ENCODE measurements around the gene ARHGAP8. TPM values are rescaled to one million over a fixed set of nuclear protein-coding genes. Genes with fewer than 3 reads are reported as not detected.
"Not testable (repeated sequence)": the region's sequence is repeated elsewhere in the genome, so short reads cannot be mapped to it uniquely, and the experiment has no call there.

The ARHGAP8 gene
- total and polyA plus RNA-seq, 4 donors = 0.69 to 8.5 (median 3.4) TPM

GRCh38 chr22:44903164-44903563, 150.8 kb downstream of the ARHGAP8 start:
- Histone ChIP-seq H3K36me3 (ENCODE audit: control insufficient read depth, insufficient read depth, low read length) (peaks cover 37% of the 10 kb centered on the region), H3K9me3 (ENCODE audit: control insufficient read depth, insufficient read depth, low read length) (peaks cover 15% of the 10 kb centered on the region)
- H3K4me3 ChIP-seq (ENCODE audit: low read depth, low read length); H3K27ac ChIP-seq (ENCODE audit: low read depth, low read length); H3K4me1 ChIP-seq (ENCODE audit: control insufficient read depth, insufficient read depth, low read length); DNase-seq (ENCODE audit: low read depth in 4 of 6, low spot score in 6 of 6); H3K27me3 ChIP-seq (ENCODE audit: control insufficient read depth, insufficient read depth, low read length): not testable (repeated sequence)
- no CpG with 5 or more reads among the region's 2 CpGs for WGBS (ENCODE audit: insufficient coverage)

GRCh38 chr22:44904492-44905152, 152.2 kb downstream of the ARHGAP8 start:
- H3K27me3 ChIP-seq (ENCODE audit: control insufficient read depth, insufficient read depth, low read length); H3K4me1 ChIP-seq (ENCODE audit: control insufficient read depth, insufficient read depth, low read length); H3K4me3 ChIP-seq (ENCODE audit: low read depth, low read length); H3K27ac ChIP-seq (ENCODE audit: low read depth, low read length); DNase-seq (ENCODE audit: low read depth in 4 of 6, low spot score in 6 of 6): not testable (repeated sequence)
- 80% methylated on average over 3 of the region's 5 CpGs for WGBS (ENCODE audit: insufficient coverage)
- peaks cover 45% of the 10 kb centered on the region for H3K36me3 ChIP-seq (ENCODE audit: control insufficient read depth, insufficient read depth, low read length)
- peaks cover 15% of the 10 kb centered on the region for H3K9me3 ChIP-seq (ENCODE audit: control insufficient read depth, insufficient read depth, low read length)

GRCh38 chr22:44906248-44906936, 154.0 kb downstream of the ARHGAP8 start:
- no peaks in the 10 kb centered on the region for H3K27me3 ChIP-seq (ENCODE audit: control insufficient read depth, insufficient read depth, low read length)
- H3K27ac ChIP-seq (ENCODE audit: low read depth, low read length) = no peak overlapping the region
- no peak for DNase-seq (ENCODE audit: low read depth in 4 of 6, low spot score in 6 of 6)
- peaks cover 51% of the 10 kb centered on the region for H3K36me3 ChIP-seq (ENCODE audit: control insufficient read depth, insufficient read depth, low read length)
- peaks cover 7% of the 10 kb centered on the region for H3K9me3 ChIP-seq (ENCODE audit: control insufficient read depth, insufficient read depth, low read length)
- 92% methylated on average over 20 of the region's 21 CpGs for WGBS (ENCODE audit: insufficient coverage)
- H3K4me3 ChIP-seq (ENCODE audit: low read depth, low read length) = no peak overlapping the region
- no peaks in the 10 kb centered on the region for H3K4me1 ChIP-seq (ENCODE audit: control insufficient read depth, insufficient read depth, low read length)

GRCh38 chr22:44906999-44907644, 154.7 kb downstream of the ARHGAP8 start:
- peaks cover 54% of the 10 kb centered on the region for H3K36me3 ChIP-seq (ENCODE audit: control insufficient read depth, insufficient read depth, low read length)
- H3K9me3 ChIP-seq (ENCODE audit: control insufficient read depth, insufficient read depth, low read length) = peaks cover 2% of the 10 kb centered on the region
- no peak overlapping the region for H3K4me3 ChIP-seq (ENCODE audit: low read depth, low read length)
- no peak overlapping the region for H3K27ac ChIP-seq (ENCODE audit: low read depth, low read length)
- H3K27me3 ChIP-seq (ENCODE audit: control insufficient read depth, insufficient read depth, low read length) = no peaks in the 10 kb centered on the region
- DNase-seq (ENCODE audit: low read depth in 4 of 6, low spot score in 6 of 6) = no peak
- 100% methylated on average over 16 of the region's 18 CpGs for WGBS (ENCODE audit: insufficient coverage)
- H3K4me1 ChIP-seq (ENCODE audit: control insufficient read depth, insufficient read depth, low read length) = no peaks in the 10 kb centered on the region

- Histone ChIP-seq H3K4me3 (ENCODE audit: low read depth, low read length) (no peak overlapping the region), H3K27ac (ENCODE audit: low read depth, low read length) (no peak overlapping the region), H3K4me1 (ENCODE audit: control insufficient read depth, insufficient read depth, low read length) (no peaks in the 10 kb centered on the region), H3K36me3 (ENCODE audit: control insufficient read depth, insufficient read depth, low read length) (peaks cover 61% of the 10 kb centered on the region), H3K9me3 (ENCODE audit: control insufficient read depth, insufficient read depth, low read length) (peaks cover 2% of the 10 kb centered on the region), H3K27me3 (ENCODE audit: control insufficient read depth, insufficient read depth, low read length) (no peaks in the 10 kb centered on the region)
- no peak for DNase-seq (ENCODE audit: low read depth in 4 of 6, low spot score in 6 of 6)
- 87% methylated on average over 18 of the region's 21 CpGs for WGBS (ENCODE audit: insufficient coverage)
These were observed 155.7 kb downstream of the ARHGAP8 start for GRCh38 chr22:44907765-44908737.

- Histone ChIP-seq H3K4me3 (ENCODE audit: low read depth, low read length) (no peak overlapping the region), H3K9me3 (ENCODE audit: control insufficient read depth, insufficient read depth, low read length) (peaks cover 2% of the 10 kb centered on the region), H3K27me3 (ENCODE audit: control insufficient read depth, insufficient read depth, low read length) (no peaks in the 10 kb centered on the region), H3K4me1 (ENCODE audit: control insufficient read depth, insufficient read depth, low read length) (peaks cover under 1% of the 10 kb centered on the region), H3K27ac (ENCODE audit: low read depth, low read length) (no peak overlapping the region), H3K36me3 (ENCODE audit: control insufficient read depth, insufficient read depth, low read length) (peaks cover 72% of the 10 kb centered on the region)
- 84% methylated on average over 6 of the region's 6 CpGs for WGBS (ENCODE audit: insufficient coverage)
- no peak for DNase-seq (ENCODE audit: low read depth in 4 of 6, low spot score in 6 of 6)
These were observed 156.9 kb downstream of the ARHGAP8 start for GRCh38 chr22:44909241-44909640.

Other genes with a start within 250 kb of the ARHGAP8 start
- gene PRR5, start 50.4 kb upstream of the ARHGAP8 start, total RNA-seq = 10 to 100 TPM; 12.1 to 13.1 TPM
- 10 to 100 TPM; 28.7 to 35.2 TPM for gene PRR5, start 50.4 kb upstream of the ARHGAP8 start, polyA plus RNA-seq (ENCODE audit: insufficient read length in 2 of 2)